IMR-90 (cell line): Measurements from ENCODE around the gene CD44. TPM values are rescaled to one million over a fixed set of nuclear protein-coding genes. Genes with fewer than 3 reads are reported as not detected.

Source experiments
- ATAC-seq: fragments of 200-7000 bp; cut with Tn5 transposase; 2 replicates; pipeline ENCODE4 v1.9.1; 2020; ENCODE audit warnings: low read depth, mild to moderate bottlenecking, moderate library complexity
- BruUV-seq: library from RNA; stranded (reverse); fragments of 400-500 nt; replicated peaks from 2 replicates; lab custom pipeline; 2021; lab: Mats Ljungman, UMichigan
- CTCF ChIA-PET: fragments of 300-600 bp; formaldehyde crosslinking; extraction: SDS; loops from one replicate; lab custom pipeline; 2021; ENCODE audit warnings: antibody characterized with exemption; lab: Yijun Ruan, JAX
- POLR2A ChIA-PET: fragments of 300-600 bp; sonication (Branson Sonifier 250); formaldehyde crosslinking; loops from one replicate; lab custom pipeline; 2022; ENCODE audit warnings: antibody characterized with exemption; ENCODE audit not compliant: unreplicated experiment; lab: Charles Lee
- DNase-seq: peaks from one replicate; pipeline ENCODE4 v3.0.0; 2013
- H2AFZ ChIP-seq: replicated peaks from 2 replicates; pipeline ENCODE3; 2013; ENCODE audit warnings: low read length, mild to moderate bottlenecking; ENCODE audit not compliant: poor library complexity
- H2AK5ac ChIP-seq: 2 replicates; pipeline ENCODE4 v1.6.1; 2013; ENCODE audit warnings: low read depth, low read length, inconsistent platforms
- H2AK9ac ChIP-seq: replicated peaks from 2 replicates; pipeline ENCODE3; 2013; ENCODE audit warnings: mild to moderate bottlenecking, low read depth, low read length, moderate library complexity; ENCODE audit not compliant: poor library complexity
- H2BK120ac ChIP-seq: 2 replicates; pipeline ENCODE4 v1.6.1; 2013; ENCODE audit warnings: low read depth, low read length, inconsistent platforms
- H2BK15ac ChIP-seq: 3 replicates; pipeline ENCODE4 v1.6.1; 2013; ENCODE audit warnings: low read depth, low read length, inconsistent platforms
- H2BK20ac ChIP-seq: 2 replicates; pipeline ENCODE4 v1.6.1; 2013; ENCODE audit warnings: low read depth, mild to moderate bottlenecking, inconsistent platforms, low read length, moderate library complexity
- H2BK5ac ChIP-seq: 2 replicates; pipeline ENCODE4 v1.6.1; 2013; ENCODE audit warnings: mild to moderate bottlenecking, low read depth, low read length, inconsistent platforms; ENCODE audit not compliant: poor library complexity, severe bottlenecking
- H3K14ac ChIP-seq: replicated peaks from 2 replicates; pipeline ENCODE4 v1.6.1; 2013; ENCODE audit warnings: low read depth, low read length, inconsistent platforms
- H3K18ac ChIP-seq: 2 replicates; pipeline ENCODE4 v1.6.1; 2013; ENCODE audit warnings: low read depth, low read length, control low read depth
- H3K23ac ChIP-seq: 2 replicates; pipeline ENCODE4 v1.6.1; 2013; ENCODE audit warnings: low read depth, low read length, inconsistent platforms
- H3K27ac ChIP-seq: 2 replicates; pipeline ENCODE4 v1.5.1; 2013; ENCODE audit warnings: mild to moderate bottlenecking, control low read depth, low read length; ENCODE audit not compliant: insufficient read depth
- H3K27me3 ChIP-seq: 2 replicates; pipeline ENCODE4 v1.6.1; 2013; ENCODE audit warnings: low read length; ENCODE audit not compliant: control insufficient read depth, insufficient read depth
- H3K36me3 ChIP-seq: 2 replicates; pipeline ENCODE4 v1.6.1; 2013; ENCODE audit warnings: low read length, mixed read lengths; ENCODE audit not compliant: control insufficient read depth, insufficient read depth
- H3K4ac ChIP-seq: 2 replicates; pipeline ENCODE4 v1.6.1; 2013; ENCODE audit warnings: low read depth, low read length, inconsistent platforms
- H3K4me1 ChIP-seq: 2 replicates; pipeline ENCODE4 v1.6.1; 2013; ENCODE audit warnings: low read length, mixed read lengths; ENCODE audit not compliant: control insufficient read depth, insufficient read depth
- H3K4me2 ChIP-seq: 2 replicates; pipeline ENCODE4 v1.6.1; 2013; ENCODE audit warnings: low read depth, mild to moderate bottlenecking, control low read depth, low read length, moderate library complexity
- H3K4me3 ChIP-seq: 2 replicates; pipeline ENCODE4 v1.5.1; 2013; ENCODE audit warnings: low read depth, mild to moderate bottlenecking, control low read depth, low read length, moderate library complexity; ENCODE audit not compliant: insufficient read depth
- H3K56ac ChIP-seq: 2 replicates; pipeline ENCODE4 v1.6.1; 2013; ENCODE audit warnings: low read length, inconsistent platforms; ENCODE audit not compliant: insufficient read depth; ENCODE audit errors: extremely low read depth
- H3K79me1 ChIP-seq, 2 experiments: 2 replicates each; pipeline ENCODE4 v1.6.1; 2013; ENCODE audit warnings: low read length in 2 of 2, inconsistent platforms in 1 of 2, low read depth in 1 of 2
- H3K9ac ChIP-seq: 2 replicates; pipeline ENCODE4 v1.6.1; 2013; ENCODE audit warnings: low read depth, low read length, control low read depth
- H3K9me1 ChIP-seq: 2 replicates; pipeline ENCODE4 v1.6.1; 2013; ENCODE audit warnings: low read length, inconsistent platforms; ENCODE audit not compliant: insufficient read depth
- H3K9me3 ChIP-seq: 2 replicates; pipeline ENCODE4 v1.6.1; 2013; ENCODE audit warnings: low read length; ENCODE audit not compliant: control insufficient read depth, insufficient read depth
- H4K20me1 ChIP-seq: 2 replicates; pipeline ENCODE4 v1.6.1; 2013; ENCODE audit warnings: low read length, inconsistent platforms; ENCODE audit not compliant: insufficient read depth
- H4K5ac ChIP-seq: 2 replicates; pipeline ENCODE4 v1.6.1; 2013; ENCODE audit warnings: mild to moderate bottlenecking, low read depth, low read length, control low read depth
- H4K8ac ChIP-seq, 2 experiments: 2 replicates each; pipeline ENCODE4 v1.6.1; 2013; ENCODE audit warnings: low read depth in 2 of 2, low read length in 2 of 2, control low read depth in 1 of 2, inconsistent platforms in 1 of 2
- H4K91ac ChIP-seq: 2 replicates; pipeline ENCODE4 v1.6.1; 2013; ENCODE audit warnings: low read depth, low read length, inconsistent platforms; ENCODE audit not compliant: insufficient read depth
- BHLHE40 ChIP-seq: fragments of 150-350 bp; IDR thresholded peaks from 2 replicates; pipeline ENCODE4 v1.6.1; 2016; ENCODE audit warnings: mild to moderate bottlenecking, low read depth, low read length
- CEBPB ChIP-seq: IDR thresholded peaks from 2 replicates; pipeline ENCODE4 v1.6.1; 2012; ENCODE audit warnings: low read depth, low read length, improper control_type of control experiment
- CHD1 ChIP-seq: IDR thresholded peaks from 2 replicates; pipeline ENCODE4 v1.6.1; 2012; ENCODE audit warnings: low read depth, low read length, improper control_type of control experiment
- FOS ChIP-seq: fragments of 150-350 bp; IDR thresholded peaks from 2 replicates; pipeline ENCODE4 v1.6.1; 2016; ENCODE audit warnings: low read depth, low read length
- MAZ ChIP-seq: IDR thresholded peaks from 2 replicates; pipeline ENCODE4 v1.6.1; 2012; ENCODE audit warnings: low read depth, mild to moderate bottlenecking, low read length, improper control_type of control experiment, moderate library complexity, borderline replicate concordance
- MXI1 ChIP-seq: IDR thresholded peaks from 2 replicates; pipeline ENCODE4 v1.6.1; 2012; ENCODE audit warnings: low read depth, mild to moderate bottlenecking, low read length, moderate library complexity, borderline replicate concordance
- NFE2L2 ChIP-seq: fragments of 150-350 bp; IDR thresholded peaks from 2 replicates; pipeline ENCODE4 v1.6.1; 2016; ENCODE audit warnings: low read depth, mild to moderate bottlenecking, low read length
- POLR2A ChIP-seq: IDR thresholded peaks from 2 replicates; pipeline ENCODE4 v1.6.1; 2012; ENCODE audit warnings: mild to moderate bottlenecking, low read depth, low read length
- RAD21 ChIP-seq: IDR thresholded peaks from 2 replicates; pipeline ENCODE4 v1.6.1; 2012; ENCODE audit warnings: low read length, improper control_type of control experiment
- RCOR1 ChIP-seq: IDR thresholded peaks from 2 replicates; pipeline ENCODE4 v1.6.1; 2012; ENCODE audit warnings: mild to moderate bottlenecking, low read length, improper control_type of control experiment; ENCODE audit not compliant: insufficient replicate concordance
- RFX5 ChIP-seq: IDR thresholded peaks from 2 replicates; pipeline ENCODE4 v1.8.0; 2012; ENCODE audit warnings: low read depth, mild to moderate bottlenecking, low read length, moderate library complexity
- SMC3 ChIP-seq: fragments of 150-350 bp; IDR thresholded peaks from 2 replicates; pipeline ENCODE4 v1.6.1; 2016; ENCODE audit warnings: low read depth, mild to moderate bottlenecking, antibody characterized with exemption, low read length, moderate library complexity
- USF2 ChIP-seq: fragments of 150-350 bp; IDR thresholded peaks from 2 replicates; pipeline ENCODE4 v1.6.1; 2017; ENCODE audit warnings: mild to moderate bottlenecking, antibody characterized with exemption, low read length, low read depth
- dilution Hi-C: fragments of 300-500 bp; cut with HindIII; formaldehyde crosslinking; loops from one replicate; pipeline ENCODE4 v1.14.3; 2018; ENCODE audit warnings: low sequenced_read_pairs; ENCODE audit not compliant: unreplicated experiment
- in situ Hi-C: fragments of 300-500 bp; cut with MboI; formaldehyde crosslinking; loops from 3 replicates; pipeline ENCODE4 v1.14.3; 2019; ENCODE audit warnings: low sequenced_read_pairs, inconsistent platforms, mixed read lengths
- intact Hi-C: fragments of 100-400 bp; cut with micrococcal nuclease; formaldehyde crosslinking; loops from 2 replicates; pipeline ENCODE4 v1.10.0; 2022
- polyA plus RNA-seq, 3 experiments: library from polyadenylated mRNA; depleted of rRNA; stranded (reverse); fragments of >200 nt; gene quantifications; 2 replicates each; pipeline ENCODE4 v1.2.3, GENCODE V29; 2012; ENCODE audit warnings: low replicate concordance in 1 of 3
- total RNA-seq: library from RNA; depleted of rRNA; stranded (reverse); fragments of >200 nt; gene quantifications from 2 replicates; pipeline ENCODE4 v1.2.3, GENCODE V29; 2012
- TF ChIP-seq, protein P1 (sequence below): conservative IDR thresholded peaks from 2 replicates; pipeline ENCODE4 v1.5.1; 2012; ENCODE audit warnings: mild to moderate bottlenecking, low read depth, low read length, improper control_type of control experiment
- TF ChIP-seq, protein P2 (sequence below): fragments of 150-350 bp; IDR thresholded peaks from 2 replicates; pipeline ENCODE4 v1.6.1; 2016; ENCODE audit warnings: low read depth, mild to moderate bottlenecking, low read length, moderate library complexity, borderline replicate concordance

The CD44 gene
- total and polyA plus RNA-seq, 2 of the 4 experiments (the other 2 are of a cell fraction) = 357 to 947 TPM

DNA sequence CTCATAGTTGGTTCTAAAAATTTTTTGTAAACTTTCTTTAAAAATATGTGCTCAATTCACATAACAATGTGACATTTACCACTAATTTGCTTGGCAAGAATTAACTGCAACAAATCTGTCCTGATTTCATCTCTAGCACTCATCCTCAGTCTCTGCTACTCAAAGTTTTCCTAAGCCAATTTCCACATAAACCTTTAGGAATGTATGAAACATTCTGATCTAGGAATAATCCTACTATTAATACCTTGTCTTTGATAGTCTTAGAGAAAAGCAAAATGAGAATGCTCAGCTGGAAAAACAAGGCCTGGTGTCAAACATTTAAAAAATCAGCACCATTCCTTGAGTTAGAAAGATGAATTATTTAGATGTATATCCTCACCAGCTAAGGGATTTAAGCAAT, 114.3 kb downstream of the CD44 start:
- CTCF ChIA-PET = no interaction called here

More for the DNA sequence above, 114.3 kb downstream of the CD44 start:
- Histone ChIP-seq H4K20me1 (no peaks in the 10 kb centered on the region), H3K27ac (no peak overlapping the region), H2BK5ac (peak overlapping the region; percentile 62), H4K5ac (no peak overlapping the region), H4K91ac (no peak overlapping the region), H3K9ac (no peak overlapping the region), H2AFZ (no peak overlapping the region), H3K23ac (no peak overlapping the region), H3K4ac (no peak overlapping the region), H3K14ac (no peak overlapping the region), H4K8ac (no peak overlapping the region), H3K56ac (no peak overlapping the region), H2AK9ac (no peak overlapping the region), H2BK20ac (no peak overlapping the region; the same call in 1 of the 2 replicates), H3K4me1 (peaks cover 10% of the 10 kb centered on the region), H3K18ac (no peak overlapping the region), H3K27me3 (no peaks in the 10 kb centered on the region), H3K9me1 (0 out of 2 replicates have a peak, but pooled peaks cover 5% of the 10 kb centered on the region), H2BK15ac (no peak overlapping the region), H2AK5ac (no peak overlapping the region), H3K4me2 (no peak overlapping the region), H3K4me3 (no peak overlapping the region), H3K79me1 (no peaks in the 10 kb centered on the region), H3K36me3 (no peaks in the 10 kb centered on the region; the same call in 1 of the 2 replicates), H3K9me3 (no peaks in the 10 kb centered on the region), H2BK120ac (no peak overlapping the region)
- POLR2A ChIA-PET = no interaction called here
- intact Hi-C loops = no loop called here
- BruUV-seq = no TSS peak
- dilution Hi-C loops = no loop called here
- DNase-seq = peak; percentile 44
- in situ Hi-C loops = loop anchor here (10.0 kb wide), 1 partner anchor 62 kb away; no protein-coding TSS in a partner anchor
- TF ChIP-seq, protein P1, sequence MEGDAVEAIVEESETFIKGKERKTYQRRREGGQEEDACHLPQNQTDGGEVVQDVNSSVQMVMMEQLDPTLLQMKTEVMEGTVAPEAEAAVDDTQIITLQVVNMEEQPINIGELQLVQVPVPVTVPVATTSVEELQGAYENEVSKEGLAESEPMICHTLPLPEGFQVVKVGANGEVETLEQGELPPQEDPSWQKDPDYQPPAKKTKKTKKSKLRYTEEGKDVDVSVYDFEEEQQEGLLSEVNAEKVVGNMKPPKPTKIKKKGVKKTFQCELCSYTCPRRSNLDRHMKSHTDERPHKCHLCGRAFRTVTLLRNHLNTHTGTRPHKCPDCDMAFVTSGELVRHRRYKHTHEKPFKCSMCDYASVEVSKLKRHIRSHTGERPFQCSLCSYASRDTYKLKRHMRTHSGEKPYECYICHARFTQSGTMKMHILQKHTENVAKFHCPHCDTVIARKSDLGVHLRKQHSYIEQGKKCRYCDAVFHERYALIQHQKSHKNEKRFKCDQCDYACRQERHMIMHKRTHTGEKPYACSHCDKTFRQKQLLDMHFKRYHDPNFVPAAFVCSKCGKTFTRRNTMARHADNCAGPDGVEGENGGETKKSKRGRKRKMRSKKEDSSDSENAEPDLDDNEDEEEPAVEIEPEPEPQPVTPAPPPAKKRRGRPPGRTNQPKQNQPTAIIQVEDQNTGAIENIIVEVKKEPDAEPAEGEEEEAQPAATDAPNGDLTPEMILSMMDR = no peak
- TF ChIP-seq RFX5 (no peak), MAZ (no peak), BHLHE40 (no peak), FOS (no peak), CHD1 (no peak), NFE2L2 (no peak), RAD21 (no peak), CEBPB (no peak), USF2 (no peak), SMC3 (no peak), RCOR1 (no peak), POLR2A (no peak), MXI1 (no peak)
- TF ChIP-seq, protein P2, sequence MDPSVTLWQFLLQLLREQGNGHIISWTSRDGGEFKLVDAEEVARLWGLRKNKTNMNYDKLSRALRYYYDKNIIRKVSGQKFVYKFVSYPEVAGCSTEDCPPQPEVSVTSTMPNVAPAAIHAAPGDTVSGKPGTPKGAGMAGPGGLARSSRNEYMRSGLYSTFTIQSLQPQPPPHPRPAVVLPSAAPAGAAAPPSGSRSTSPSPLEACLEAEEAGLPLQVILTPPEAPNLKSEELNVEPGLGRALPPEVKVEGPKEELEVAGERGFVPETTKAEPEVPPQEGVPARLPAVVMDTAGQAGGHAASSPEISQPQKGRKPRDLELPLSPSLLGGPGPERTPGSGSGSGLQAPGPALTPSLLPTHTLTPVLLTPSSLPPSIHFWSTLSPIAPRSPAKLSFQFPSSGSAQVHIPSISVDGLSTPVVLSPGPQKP = no peak
- ATAC-seq = peak; percentile 56
